HL-60/S4 treated with retinoic acid at 250 ng/mL for 4 days and 3 days (cell line): ENCODE results near the gene EPYC.

Experiments
- in situ Hi-C: fragments of 300-500 bp; cut with MboI; formaldehyde crosslinking; loops from 2 replicates; pipeline ENCODE4 v1.7.0; 2022; ENCODE audit warnings: low sequenced_read_pairs

EPYC gene, protein sequence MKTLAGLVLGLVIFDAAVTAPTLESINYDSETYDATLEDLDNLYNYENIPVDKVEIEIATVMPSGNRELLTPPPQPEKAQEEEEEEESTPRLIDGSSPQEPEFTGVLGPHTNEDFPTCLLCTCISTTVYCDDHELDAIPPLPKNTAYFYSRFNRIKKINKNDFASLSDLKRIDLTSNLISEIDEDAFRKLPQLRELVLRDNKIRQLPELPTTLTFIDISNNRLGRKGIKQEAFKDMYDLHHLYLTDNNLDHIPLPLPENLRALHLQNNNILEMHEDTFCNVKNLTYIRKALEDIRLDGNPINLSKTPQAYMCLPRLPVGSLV

DNA sequence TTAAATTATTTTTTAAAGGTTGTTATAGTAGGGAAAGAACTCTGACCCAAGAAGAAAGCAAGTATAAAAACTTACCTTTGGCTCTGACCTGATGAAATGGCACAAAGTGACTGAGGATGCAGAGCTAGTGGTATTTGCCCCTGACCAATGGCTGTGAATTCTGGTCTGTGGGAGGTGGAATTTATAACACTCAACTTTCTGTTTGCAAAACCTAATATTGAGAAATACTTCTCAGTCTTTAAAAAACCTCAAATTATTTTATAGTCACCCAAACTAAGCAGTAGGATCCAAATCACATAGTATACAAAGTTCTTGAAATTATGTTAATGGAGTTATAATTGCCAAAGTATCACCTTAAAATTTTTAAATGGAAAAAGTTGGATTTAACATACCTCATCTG, at the start of gene EPYC:
Gene EPYC (minus strand): TSS at position 101 of the 400 bp plus-strand sequence. CDS start 2,407 bp downstream, outside the sequence.
- in situ Hi-C loops = no loop called here

DNA sequence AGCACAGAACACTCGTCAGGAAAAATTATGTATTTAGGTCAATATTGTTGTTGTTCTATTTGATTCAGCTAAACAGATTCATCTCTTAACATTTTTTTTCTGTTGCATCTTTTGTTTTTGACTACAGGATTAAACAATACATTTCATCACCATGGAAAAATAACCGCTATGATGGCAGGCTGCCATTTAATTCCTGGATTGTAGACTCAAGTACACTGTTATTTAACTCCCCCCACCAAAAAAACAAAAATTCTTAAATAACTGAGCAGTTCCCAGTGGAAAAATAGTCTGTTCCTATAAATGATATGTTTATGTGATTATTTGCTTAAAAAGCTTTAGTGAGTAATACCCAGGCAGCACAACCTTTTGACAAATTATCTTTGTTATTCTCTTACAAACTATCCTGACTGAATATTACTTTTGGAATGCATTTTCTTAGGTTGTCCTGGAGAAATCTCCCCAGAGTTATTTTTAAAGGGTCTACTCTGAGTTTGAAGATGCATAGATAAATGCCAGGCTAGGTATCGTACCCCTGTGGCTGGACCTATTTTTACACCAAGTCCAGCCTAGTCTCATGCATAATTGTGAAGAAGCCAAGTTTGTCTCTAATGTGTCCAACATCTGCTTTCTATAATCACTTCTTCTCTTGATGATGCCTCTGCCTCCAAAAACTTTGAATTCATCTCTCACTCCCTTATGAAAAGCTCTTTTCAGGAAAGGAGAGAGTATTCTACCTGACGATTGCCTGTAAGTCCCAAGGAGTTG, 49.4 kb upstream of the EPYC start:
- in situ Hi-C loops = no loop called here

DNA sequence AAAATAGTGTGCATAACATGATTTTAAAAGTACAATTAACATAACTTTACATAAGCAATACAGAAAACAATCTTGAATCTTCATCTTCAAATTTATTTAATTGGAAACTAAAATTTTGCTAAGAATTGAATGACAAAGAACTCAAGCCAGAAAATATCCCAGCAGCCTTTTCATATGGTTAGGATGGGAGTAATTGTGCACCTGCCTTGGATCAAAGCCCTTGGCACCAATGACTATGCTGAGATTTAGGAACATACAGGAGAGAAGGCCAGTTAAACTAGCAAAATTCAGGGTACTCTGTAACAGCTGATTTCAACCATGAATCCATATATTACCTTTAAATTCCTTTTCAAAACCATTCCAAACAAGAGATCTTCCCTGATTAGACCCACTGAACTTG, 47.3 kb upstream of the EPYC start:
- in situ Hi-C loops = no loop called here

DNA sequence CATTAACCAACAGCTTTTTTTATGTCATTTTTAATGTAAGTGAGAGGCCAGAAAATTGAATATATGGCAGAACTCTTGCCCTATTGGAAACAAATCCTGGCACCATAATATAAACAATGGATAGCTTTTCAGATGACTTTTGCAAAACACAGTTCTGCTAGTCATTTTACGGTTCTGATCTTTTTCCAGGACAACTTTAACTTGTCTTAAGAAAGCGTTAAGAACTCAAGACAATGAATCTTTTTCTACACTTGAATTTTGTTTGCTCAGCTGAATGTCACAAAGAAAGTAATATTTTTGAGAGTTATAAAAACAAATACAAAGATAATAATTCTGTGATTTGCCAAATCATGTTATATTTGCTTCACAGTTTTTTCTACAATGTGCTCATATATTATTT, 39.8 kb upstream of the EPYC start:
- in situ Hi-C loops = no loop called here

DNA sequence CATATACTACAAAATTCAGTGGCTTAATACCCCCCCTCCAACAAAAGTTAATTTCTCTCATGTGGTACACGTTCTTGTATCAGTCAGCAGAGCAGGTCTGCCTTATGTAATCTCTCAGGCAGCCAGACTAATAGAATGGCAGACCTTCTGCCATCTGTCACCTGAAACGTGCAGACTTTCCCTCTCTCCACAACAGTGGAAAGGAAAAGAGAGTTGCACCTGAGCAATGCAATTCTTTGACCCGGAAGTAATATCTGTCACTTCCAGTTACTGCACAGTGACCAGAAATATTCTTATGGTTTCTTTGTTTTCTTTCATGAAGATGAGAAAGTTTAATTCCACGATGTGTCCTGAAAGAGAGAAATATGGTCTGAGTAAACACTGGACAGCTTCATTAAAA, 38.6 kb upstream of the EPYC start:
- in situ Hi-C loops = no loop called here

DNA sequence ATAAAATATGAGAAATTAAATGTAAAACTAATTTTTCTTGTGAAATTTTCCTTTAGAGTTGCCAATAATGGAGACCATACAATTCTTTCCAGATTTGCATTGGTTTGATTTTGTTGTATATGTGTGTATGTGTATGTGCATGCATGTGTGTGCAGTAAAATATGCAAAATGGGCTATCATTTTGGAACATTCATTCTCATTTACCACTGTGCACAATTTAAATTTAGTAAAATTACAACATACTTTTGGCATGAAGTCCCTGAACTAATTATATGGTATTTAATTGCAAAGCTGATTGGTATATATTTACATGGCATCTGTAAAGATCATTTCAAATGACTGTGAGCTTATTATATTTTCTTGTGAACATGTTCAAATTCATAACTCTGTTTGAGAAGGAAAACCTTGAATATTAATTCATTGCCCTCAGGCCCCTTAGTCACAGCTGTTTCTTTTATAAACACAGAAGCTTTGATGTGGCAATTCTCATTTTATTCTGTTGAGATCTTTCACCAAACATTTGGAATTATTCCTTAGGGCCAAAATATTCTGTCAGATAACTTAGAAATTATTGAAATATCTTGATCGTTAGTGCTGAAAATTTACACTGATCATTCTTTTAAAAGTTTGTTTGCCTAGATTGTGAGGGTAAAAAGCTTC, 35.5 kb upstream of the EPYC start:
- in situ Hi-C loops = no loop called here

DNA sequence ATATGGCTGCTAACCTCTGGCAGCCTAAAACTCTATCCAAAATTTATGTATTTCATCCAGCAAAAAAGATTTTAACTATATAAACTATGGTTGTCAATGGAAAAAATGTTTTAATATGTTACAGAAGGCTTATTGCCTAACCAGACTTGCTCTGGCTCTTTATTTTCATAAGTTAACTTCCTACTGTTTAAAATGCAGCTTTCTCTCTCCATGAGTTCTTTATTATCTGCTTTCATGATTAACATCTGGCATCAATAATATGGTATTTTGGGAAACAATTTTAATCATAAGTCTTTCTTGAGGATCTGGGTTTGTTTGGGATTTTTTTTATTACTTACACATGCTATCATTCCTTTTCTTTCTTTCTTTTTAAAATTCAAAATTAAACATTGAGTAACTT, 32.5 kb upstream of the EPYC start:
- in situ Hi-C loops = no loop called here

DNA sequence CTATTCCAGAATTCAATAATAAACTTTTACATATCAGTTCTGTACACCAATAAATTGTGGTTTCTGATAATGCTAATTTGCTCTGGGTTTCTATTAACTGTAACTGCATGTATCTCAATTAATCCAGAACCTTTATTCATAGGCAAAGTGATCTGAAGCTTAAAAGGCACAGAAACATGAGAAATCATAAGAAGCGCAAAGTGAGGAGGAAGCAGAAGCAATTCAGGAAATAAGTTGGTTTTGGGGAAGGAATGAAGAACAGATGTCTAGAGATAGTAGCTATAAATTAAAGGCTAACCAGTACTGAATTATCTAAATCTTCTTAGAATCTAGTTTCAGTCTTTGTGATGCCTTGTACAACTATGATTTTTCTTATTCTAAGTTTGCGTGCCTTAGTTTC, 28.5 kb upstream of the EPYC start:
- in situ Hi-C loops = no loop called here

DNA sequence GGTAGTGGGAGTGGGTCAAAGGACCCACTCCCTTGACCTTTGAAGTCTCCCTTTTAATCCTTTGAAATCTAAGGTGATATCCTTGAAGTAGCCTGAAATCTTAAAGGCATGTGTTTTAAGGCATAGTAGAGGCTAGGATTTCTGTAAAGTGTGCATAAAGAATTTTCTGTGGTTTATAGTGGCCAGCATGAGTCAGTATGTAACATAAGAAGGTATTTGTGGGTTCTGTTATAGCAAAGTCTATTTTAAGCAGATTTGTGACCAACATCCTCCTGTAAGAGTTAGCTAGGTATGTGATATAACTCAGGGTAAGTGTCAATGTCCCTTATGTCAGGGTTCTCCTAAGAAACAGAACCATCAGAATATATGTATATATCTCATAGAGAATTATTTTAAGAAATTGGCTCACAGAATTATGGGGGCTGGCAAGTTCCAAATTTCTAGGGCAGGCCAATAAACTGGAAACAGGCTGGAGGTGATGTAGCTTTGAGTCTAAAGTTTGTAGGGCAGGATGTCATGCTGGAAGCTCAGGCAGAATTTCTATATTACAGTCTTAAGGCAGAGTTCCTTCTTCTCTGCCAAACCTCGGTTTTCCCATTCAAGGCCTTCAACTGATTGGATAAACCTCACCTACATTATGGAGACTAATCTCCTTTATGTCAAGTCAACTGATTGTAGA, 18.7 kb upstream of the EPYC start:
- in situ Hi-C loops = no loop called here

DNA sequence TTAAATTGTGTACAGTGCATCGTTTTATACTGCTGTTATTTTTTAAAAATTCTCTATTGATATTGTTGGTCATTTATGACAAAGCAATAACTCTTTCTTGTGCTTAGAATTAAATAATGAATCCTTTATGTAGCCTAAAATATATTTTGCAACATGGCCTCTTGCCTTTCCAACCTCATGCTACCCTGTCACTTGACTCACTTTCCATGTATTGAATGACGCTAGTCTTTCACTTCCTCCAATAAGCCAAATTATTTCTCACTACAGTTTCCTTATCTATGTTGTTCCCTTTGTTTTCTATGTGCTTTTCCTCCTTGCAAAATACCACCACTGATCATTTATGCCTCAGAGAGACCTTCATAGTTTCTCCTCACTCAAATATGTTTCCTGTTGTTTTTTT, 16.3 kb upstream of the EPYC start:
- in situ Hi-C loops = no loop called here

DNA sequence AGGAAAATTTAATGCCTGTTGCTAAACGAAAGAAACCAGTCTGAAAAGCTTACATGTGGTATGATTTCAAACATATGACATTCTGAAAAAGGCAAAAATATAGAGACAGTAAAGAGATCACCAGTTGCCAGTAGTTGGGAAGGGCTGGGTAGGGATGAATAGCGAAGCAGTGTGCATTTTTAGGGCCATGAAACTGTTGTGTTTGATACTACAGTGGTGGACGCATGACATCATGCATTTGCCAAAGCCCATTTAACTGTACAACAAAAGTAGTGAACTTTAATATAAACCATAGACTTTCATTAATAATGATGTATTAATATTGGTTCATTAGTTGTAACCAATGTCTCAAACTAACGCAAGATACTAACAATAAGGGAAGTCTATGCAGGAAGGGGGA, 14.7 kb upstream of the EPYC start:
- in situ Hi-C loops = no loop called here

DNA sequence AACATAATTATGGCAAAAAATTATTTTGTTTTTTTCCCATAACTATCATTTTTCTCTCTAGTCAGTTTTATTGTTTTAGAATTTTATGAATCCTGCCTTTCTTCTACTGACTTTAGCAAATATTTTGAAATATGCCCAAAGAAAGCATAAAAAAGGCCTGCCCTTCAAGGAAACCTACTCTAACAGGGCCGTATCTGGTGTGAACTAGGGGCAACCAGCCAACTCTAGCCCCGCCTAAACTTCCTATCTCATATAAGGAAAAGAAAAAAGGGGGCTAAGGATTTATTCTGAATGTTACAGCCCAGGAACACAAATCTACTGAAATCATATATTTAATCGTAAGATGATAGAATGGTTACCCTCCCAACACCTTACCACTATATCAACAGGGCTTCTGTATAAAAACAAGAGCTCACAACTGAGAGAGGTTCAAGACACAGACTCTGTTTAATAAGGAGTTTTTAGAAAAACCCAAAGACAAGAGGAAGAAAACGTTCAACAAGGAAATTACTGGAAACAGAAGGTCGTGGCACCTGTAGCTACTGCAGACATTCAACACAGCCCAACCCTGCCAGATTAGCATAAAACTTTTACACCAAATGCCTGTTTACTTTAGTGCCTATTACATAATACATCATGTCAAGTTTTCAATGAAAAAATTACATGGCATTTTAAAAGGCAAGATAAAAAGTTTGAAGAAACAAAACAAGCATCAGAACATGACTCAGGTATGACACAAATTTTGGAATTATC, 12.9 kb upstream of the EPYC start:
- in situ Hi-C loops = no loop called here

DNA sequence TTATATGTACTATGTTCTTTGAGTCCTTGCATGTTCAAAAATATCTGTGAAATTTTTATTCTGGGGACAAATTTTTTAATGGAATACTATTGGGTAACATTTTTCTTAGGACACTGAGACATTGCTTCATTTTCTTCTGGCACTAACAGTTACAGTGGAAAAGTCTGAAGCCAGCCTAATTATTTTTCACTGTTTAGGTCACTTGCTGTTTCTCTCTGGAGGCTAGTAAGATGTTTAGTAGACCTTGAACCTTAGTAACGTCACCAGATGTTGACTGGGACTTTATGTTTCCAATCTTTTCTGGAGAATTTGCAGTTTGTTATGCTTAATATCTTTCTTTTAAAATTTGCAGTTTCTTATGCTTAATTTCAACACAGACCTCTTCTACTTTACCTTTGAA, 12.3 kb upstream of the EPYC start:
- in situ Hi-C loops = no loop called here

DNA sequence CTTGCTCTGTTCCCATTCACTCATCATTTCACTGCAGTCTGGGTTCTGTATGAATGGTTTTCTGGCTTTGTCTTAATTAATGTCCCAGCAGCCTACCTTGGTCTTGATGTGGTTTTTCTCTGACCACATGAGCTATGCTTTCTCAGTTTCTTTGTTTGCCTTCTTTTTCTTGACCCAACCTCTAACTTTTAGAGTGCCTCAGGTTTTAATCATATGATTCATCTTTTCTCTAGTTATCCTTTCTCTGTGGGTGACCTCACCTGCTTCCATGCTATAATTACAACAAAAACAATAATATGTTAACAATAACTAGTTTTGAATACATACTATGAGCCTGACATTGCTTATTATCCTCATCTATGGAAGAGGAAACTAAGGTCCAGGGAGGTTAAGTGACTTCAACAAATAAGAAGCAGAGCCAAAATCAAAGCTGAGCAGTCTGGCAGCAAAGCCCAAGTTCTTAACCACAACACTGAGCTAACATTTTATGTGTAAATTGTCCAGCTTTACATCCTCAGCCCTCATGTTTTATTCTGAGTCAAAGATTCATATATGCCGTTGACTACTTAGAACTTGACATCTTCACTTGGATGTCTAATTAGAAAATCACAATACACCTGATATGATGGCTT, 4.7 kb upstream of the EPYC start:
- in situ Hi-C loops = no loop called here

DNA sequence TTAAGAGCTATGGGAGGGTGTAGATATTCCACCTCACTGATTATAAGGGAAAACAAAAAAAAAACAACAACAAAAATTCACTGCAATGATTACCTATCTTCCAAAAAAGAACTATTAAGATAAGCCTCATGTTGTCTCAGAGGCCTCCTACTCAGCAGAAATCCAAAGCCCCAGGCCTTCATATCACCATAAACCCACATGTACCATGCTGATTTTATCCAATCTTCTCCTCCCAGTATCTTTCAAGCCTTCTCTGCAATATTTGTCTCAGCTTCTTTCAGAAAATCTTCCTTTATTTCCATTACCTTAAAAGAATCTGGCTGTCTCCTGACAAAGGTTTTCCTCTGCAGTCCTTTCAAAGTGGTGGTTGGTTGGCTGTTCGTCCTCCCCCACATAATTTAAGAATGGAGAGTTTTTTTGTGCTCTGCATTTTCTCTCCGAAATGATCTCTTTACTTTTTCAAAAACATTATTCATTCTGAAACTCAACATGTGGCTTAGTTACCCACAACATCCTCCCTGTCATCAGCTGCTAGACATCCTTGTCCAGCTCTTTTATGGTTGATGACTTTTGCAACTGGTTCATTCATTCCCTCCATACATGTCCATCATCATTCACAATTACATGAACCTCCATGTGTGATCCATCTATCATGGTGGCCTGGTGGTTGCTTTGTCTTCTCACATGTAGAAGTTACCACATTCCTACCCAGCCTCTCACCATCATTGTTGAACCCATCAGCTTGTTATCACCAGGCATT, 2.9 kb upstream of the EPYC start:
- in situ Hi-C loops = no loop called here

DNA sequence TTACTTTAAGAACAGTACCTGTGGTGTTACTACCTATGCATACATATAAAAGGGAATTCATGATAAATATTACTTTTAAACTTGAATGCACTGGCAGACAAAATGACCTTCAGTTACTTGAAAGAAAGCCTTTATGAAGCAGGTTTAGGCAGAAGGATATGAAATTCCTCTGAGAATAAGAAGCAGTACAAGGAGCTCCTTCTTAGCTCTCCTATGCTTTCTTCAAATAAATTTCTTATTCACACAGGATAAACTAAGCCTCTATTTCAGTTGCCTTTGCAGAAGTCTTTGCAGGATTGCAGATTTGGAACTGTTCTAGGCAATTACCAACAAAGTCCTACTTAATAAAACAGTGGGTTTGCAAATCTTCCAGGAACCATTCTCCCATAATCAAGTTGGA, 1.0 kb downstream of the EPYC start:
- in situ Hi-C loops = no loop called here

DNA sequence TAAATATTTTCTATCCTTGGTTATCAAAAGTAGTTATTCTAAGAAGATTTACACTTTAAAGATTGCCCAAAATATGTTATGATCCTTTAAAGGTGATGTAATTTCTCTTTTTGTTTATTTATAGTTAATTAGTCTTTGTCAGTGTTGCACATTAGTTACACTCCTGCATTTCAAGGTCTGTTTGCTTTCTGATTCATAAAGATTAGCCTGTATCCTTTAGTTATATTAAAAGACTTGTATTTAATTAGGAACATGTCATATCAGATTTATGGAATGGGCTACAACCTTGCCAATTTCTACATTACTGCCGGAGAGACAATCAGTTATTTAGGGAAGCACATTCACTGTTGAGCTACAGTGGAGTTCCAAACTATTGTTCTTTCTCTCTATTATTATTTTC, 3.5 kb downstream of the EPYC start:
- in situ Hi-C loops = no loop called here

DNA sequence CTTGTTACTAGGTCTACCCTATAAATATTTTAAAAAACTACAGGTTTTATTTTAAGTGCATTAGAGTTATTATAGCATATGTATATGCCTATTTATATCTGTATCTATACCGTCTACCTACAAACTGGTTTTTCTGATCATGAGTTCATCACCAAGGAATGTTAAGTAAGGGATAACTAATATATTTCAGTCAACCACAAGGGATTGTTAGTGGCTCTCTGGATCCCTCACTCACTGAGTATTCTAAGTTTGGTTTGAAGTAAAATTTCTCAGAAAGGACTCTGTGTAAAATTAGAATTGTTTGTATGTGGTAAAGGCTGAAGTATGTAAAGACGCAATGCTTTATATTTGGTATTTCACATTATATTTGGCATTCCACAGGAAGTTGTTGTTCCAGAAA, 4.8 kb downstream of the EPYC start:
- in situ Hi-C loops = no loop called here

DNA sequence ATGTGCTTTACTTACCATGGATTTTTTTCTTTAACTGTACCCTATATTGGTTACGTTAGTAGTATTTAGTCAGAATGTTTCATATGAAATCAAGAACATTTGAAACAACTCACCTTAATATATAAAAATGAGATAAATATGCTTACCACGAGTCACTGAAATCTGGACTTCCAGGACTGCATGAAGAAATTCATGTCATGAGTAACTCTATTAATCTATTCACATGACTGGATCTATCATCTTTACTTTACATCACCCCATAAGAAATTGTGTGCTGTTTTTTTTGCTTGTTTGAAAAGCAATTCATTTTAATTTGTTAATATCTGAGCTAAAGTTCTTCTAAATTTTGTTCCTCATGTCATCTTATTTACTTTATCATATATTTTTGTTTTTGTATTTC, 5.2 kb downstream of the EPYC start:
- in situ Hi-C loops = no loop called here

DNA sequence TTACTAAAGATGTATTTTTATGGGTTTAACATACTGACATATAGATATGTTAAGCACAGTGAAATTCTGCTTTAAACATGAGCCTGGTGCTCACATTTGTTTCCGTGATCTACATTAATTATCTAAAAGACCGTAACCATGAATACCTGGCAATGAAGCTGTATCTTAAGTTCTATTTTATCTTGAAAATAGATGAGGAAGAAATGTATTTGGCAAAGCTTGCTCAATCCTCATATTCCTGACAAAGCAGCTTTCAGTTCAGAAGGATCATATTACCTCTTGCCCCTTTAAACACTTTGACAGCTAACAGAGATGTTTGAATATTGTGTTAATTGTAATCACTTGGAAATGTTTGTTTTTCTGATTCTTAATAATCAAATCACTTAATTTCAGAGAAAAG, 9.8 kb downstream of the EPYC start:
- in situ Hi-C loops = no loop called here
